Middle frontal gyrus (tissue), 1 donor: ENCODE data around the gene PRIM1.
A peak's percentile ranks its signal among the peaks of the same experiment; 100 is the strongest.
"Not testable (repeated sequence)": the region's sequence is repeated elsewhere in the genome, so short reads cannot be mapped to it uniquely, and the experiment has no call there.

Source experiments
- DNase-seq: peaks from one replicate; pipeline ENCODE4 v3.0.0-alpha.2; 2015; ENCODE audit warnings: low spot score; ENCODE audit errors: extremely low spot score

PRIM1 gene

DNA sequence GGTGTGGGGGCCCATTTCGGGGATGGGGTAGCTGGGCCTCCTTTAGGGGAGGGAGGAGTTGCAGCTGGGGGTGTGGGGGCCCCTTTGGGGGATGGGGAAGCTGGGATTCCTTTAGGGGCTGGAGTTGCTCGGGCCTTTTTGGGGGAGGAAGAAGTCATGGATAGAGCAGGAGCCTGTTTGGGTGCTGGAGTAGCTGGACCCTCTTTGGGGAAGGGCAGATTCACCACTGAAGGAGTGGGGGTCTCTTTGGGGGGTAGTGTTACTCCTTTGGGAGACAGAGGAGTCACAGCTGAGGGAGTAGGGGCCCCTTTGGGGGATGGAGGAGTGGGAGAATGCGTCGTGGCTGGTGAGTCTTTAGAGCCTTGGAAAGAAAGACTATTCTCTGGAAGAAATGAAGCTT lies 33.5 kb downstream of the PRIM1 start:
- DNase-seq, result no peak

- DNase-seq, result no peak
Measured at GRCh38 chr12:56718149-56718548, 34.0 kb downstream of the PRIM1 start.

- no peak for DNase-seq
Measured at GRCh38 chr12:56716933-56717880, 34.9 kb downstream of the PRIM1 start.

DNA sequence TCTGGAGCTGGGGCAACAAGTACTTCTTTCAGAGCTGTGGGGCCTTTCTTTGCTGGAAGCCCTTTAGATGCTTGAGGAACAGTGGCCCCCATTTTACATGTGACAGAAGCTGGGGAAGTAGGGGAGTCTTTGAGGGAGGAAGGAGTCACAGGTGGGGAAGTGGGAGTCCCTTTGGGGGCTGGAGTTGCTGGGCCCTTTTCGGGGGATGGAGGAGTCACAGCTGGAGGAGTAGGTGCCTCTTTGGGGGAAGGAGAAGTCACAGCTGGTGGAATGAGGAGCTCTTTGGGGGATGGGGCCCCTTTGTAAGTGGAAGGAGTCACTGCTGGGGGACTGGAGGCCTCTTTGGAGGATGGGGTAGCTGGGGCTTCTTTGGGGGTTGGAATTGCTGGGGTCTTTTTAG lies 35.7 kb downstream of the PRIM1 start:
- DNase-seq, result no peak

DNA sequence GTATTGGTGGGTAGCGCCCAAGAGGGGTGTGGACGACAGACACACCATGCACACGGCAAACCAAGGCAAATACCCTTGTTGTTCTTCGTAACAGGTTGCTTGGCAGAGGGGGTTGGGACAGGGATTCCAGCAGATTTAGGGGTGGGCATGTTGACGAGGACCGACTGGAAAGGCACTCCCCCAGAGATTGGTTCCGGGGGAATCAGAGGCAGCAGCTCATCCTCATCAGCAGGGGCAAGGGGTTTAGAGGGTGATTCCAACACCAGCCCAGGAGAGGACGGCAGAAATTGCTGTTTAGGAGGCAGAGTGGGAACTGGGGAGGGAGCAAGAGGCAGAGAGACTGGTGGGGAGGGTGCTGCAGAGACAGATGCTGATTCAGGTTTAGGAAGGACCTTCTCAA lies 36.3 kb downstream of the PRIM1 start:
- no peak for DNase-seq

GRCh38 chr12:56714431-56714929 lies 37.6 kb downstream of the PRIM1 start:
- no peak for DNase-seq

DNA sequence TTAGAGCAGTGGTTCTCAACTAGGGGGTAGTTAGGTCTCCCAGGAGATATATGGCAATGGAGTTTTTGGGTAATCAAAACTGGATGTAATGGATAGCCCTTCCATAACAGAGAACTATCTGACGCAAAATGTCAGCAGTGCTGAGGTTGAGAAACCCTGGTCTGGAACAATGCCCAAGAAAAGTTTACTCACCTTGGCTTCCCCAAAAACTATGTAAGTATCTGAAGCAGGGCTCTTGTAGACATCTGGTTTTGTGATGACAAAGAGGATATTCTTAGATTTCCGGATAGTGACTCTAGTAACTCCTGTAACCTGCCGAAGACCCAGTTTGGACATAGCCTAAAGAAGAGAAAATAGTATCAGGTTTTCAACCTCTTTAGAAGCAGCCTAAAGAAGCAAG lies 38.8 kb downstream of the PRIM1 start:
- DNase-seq, result no peak

- no peak for DNase-seq
Measured at GRCh38 chr12:56709759-56710376, 42.3 kb downstream of the PRIM1 start.

- not testable (repeated sequence) for DNase-seq
Measured at GRCh38 chr12:56704522-56704921, 47.6 kb downstream of the PRIM1 start.

GRCh38 chr12:56699020-56699661 lies 53.0 kb downstream of the PRIM1 start:
- DNase-seq, result no peak

GRCh38 chr12:56695327-56696101 lies 56.6 kb downstream of the PRIM1 start:
- DNase-seq, result no peak

- DNase-seq, result no peak
Measured at GRCh38 chr12:56694161-56694560, 58.0 kb downstream of the PRIM1 start.

DNA sequence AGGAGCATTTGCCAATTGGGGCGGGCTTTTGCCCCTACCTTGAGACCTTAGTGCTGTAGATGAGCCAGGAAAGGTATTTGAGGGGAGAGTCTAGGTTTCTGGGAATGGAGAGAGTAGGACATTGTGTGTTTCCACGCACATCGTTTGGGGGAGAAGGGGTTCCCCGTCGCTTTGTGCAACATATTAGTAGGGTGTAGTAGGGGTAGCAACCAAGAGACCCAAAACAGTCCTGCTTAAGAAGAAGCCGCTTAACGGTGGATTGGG lies 63.3 kb downstream of the PRIM1 start:
- DNase-seq, result no peak

- peak; percentile 92 for DNase-seq
Measured at GRCh38 chr12:56688129-56688845, 63.8 kb downstream of the PRIM1 start, which contains the start of gene PTGES3. PTGES3 (minus strand) TSS chr12:56688284; CDS start chr12:56687999, 285 bp downstream.

GRCh38 chr12:56687223-56688128 lies 64.6 kb downstream of the PRIM1 start:
- no peak for DNase-seq

DNA sequence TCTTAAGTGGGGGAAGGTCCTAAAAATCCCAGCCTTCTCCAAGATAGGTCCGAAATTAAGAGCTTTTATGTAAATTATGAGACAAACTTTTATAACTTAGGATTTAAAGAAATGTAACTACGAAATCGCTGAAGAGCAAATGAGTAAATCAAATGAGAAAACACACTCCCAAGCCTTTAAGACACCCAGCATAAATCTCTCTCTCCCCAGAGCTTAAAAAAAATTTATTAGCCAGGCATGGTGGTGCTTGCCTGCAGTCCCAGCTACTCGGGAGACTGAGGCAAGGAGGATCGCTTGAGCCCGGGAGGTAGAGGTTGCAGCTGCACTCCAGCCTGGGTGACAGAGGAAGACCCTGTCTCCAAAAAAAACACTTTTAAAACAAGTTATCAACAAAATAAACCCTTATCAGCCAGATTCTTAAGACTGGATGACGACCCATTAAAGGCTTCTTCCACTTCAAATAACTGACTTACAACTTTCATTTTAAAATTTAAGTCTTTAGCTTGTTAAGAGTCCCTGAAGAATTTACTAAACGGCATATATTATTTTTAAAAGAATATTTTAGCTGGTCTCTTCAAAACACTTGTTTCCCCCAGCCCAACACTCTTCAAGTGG lies 67.3 kb downstream of the PRIM1 start:
- DNase-seq, result no peak

GRCh38 chr12:56682323-56682722 lies 69.8 kb downstream of the PRIM1 start:
- no peak for DNase-seq
